ENCODE results near the gene GPS1.

GPS1 gene

GRCh38 chr17:82059272-82060000 is 7.7 kb downstream of the GPS1 start:
- DNase-seq (ENCODE audit: low read depth) = no peak

- DNase-seq (ENCODE audit: low read depth) = no peak
Measured at GRCh38 chr17:82060001-82060380, 8.3 kb downstream of the GPS1 start.

- DNase-seq (ENCODE audit: low read depth) = no peak
Measured at GRCh38 chr17:82060614-82061013, 8.9 kb downstream of the GPS1 start.

- DNase-seq (ENCODE audit: low read depth) = no peak
Measured at GRCh38 chr17:82061047-82061925, 9.6 kb downstream of the GPS1 start.

- DNase-seq (ENCODE audit: low read depth) = no peak
Measured at GRCh38 chr17:82062076-82062983, 10.6 kb downstream of the GPS1 start.

GRCh38 chr17:82062984-82063368 is 11.3 kb downstream of the GPS1 start:
- DNase-seq (ENCODE audit: low read depth) = no peak

GRCh38 chr17:82063424-82064415 is 12.0 kb downstream of the GPS1 start:
- no peak for DNase-seq (ENCODE audit: low read depth)

- no peak for DNase-seq (ENCODE audit: low read depth)
Measured at GRCh38 chr17:82064433-82065192, 12.9 kb downstream of the GPS1 start.

- no peak for DNase-seq (ENCODE audit: low read depth)
Measured at GRCh38 chr17:82065193-82065637, 13.5 kb downstream of the GPS1 start.

GRCh38 chr17:82065638-82066303 is 14.1 kb downstream of the GPS1 start, which contains the start of gene DUS1L:
DUS1L (minus strand) TSS chr17:82065804; CDS start chr17:82065059, 745 bp downstream.
- DNase-seq (ENCODE audit: low read depth) = no peak

GRCh38 chr17:82070611-82071010 is 18.9 kb downstream of the GPS1 start:
- no peak for DNase-seq (ENCODE audit: low read depth)

- DNase-seq (ENCODE audit: low read depth) = no peak
Measured at GRCh38 chr17:82072827-82073226, 21.1 kb downstream of the GPS1 start.

GRCh38 chr17:82073446-82073845 is 21.7 kb downstream of the GPS1 start:
- no peak for DNase-seq (ENCODE audit: low read depth)

GRCh38 chr17:82076018-82076784 is 24.5 kb downstream of the GPS1 start:
- no peak for DNase-seq (ENCODE audit: low read depth)

- no peak for DNase-seq (ENCODE audit: low read depth)
Measured at GRCh38 chr17:82076785-82077591, 25.3 kb downstream of the GPS1 start.

- DNase-seq (ENCODE audit: low read depth) = no peak
Measured at GRCh38 chr17:82077617-82078358, 26.1 kb downstream of the GPS1 start.

GRCh38 chr17:82078433-82078832 is 26.7 kb downstream of the GPS1 start:
- DNase-seq (ENCODE audit: low read depth) = no peak

All from HS-27A (cell line).